Uterus (tissue), 4 donors: ENCODE data around the gene LTK. TPM values are rescaled to one million over a fixed set of nuclear protein-coding genes. Genes with fewer than 3 reads are reported as not detected.

ENCODE experiments used
- DNase-seq, 2 donors: peaks; one replicate each; pipeline ENCODE4 v3.0.0-alpha.2; 2019 to 2020
- H3K27ac ChIP-seq, 2 donors: fragments of 200-600 bp; sonication (generic); 1 replicate in 1 of 2; 2 replicates in 1 of 2; pipeline ENCODE4 v1.5.1; 2016 to 2018
- H3K27me3 ChIP-seq, 2 donors: fragments of 200-600 bp; sonication (generic); one replicate each; pipeline ENCODE4 v1.5.1; 2018 to 2019; ENCODE audit warnings: control low read depth in 1 of 2
- H3K36me3 ChIP-seq, 2 donors: fragments of 200-600 bp; sonication (generic); one replicate each; pipeline ENCODE4 v1.5.1; 2019; ENCODE audit warnings: control low read depth in 1 of 2
- H3K4me1 ChIP-seq, 2 donors: fragments of 200-600 bp; sonication (generic); one replicate each; pipeline ENCODE4 v1.5.1; 2018 to 2019; ENCODE audit warnings: control low read depth in 1 of 2
- H3K4me3 ChIP-seq, 2 donors: fragments of 200-600 bp; sonication (generic); 1 replicate in 1 of 2; 2 replicates in 1 of 2; pipeline ENCODE4 v1.5.1; 2018 to 2019; ENCODE audit warnings: mild to moderate bottlenecking in 1 of 2
- H3K9me3 ChIP-seq, 2 donors: fragments of 200-600 bp; sonication (generic); one replicate each; pipeline ENCODE4 v1.5.1; 2019; ENCODE audit warnings: control low read depth in 1 of 2
- POLR2A ChIP-seq, 2 donors: fragments of 450-650 bp; IDR thresholded peaks; one replicate each; pipeline ENCODE4 v1.6.1; 2016; ENCODE audit warnings: antibody characterized with exemption in 2 of 2, mild to moderate bottlenecking in 1 of 2, moderate library complexity in 1 of 2
- intact Hi-C: fragments of 100-400 bp; cut with DNase I; formaldehyde crosslinking; loops from one replicate; pipeline ENCODE4 v1.15.1; 2023; ENCODE audit warnings: low total_unique reads
- total RNA-seq, 4 donors: library from RNA; depleted of rRNA in 3 of 4; stranded (reverse); fragments of >200 nt in 3 of 4; gene quantifications; one replicate each; pipeline versions ENCODE4 v1.1.0 to v1.2.4, GENCODE V29; 2014 to 2023
- TF ChIP-seq, protein P1 (sequence below), 4 experiments: fragments of 200-600 bp in 2 of 4; fragments of 450-650 bp in 2 of 4; sonication (generic) in 2 of 4; IDR thresholded peaks; one replicate each; pipeline ENCODE4 v1.5.1; 2016 to 2019; ENCODE audit warnings: antibody characterized with exemption in 4 of 4, mild to moderate bottlenecking in 2 of 4, moderate library complexity in 1 of 4
- donor health status: DM: yes; HTN: yes; CAD: no.

LTK gene
- total RNA-seq, 4 donors from 2014 or later: 0.24 to 0.55 TPM; not detected in 2

DNA sequence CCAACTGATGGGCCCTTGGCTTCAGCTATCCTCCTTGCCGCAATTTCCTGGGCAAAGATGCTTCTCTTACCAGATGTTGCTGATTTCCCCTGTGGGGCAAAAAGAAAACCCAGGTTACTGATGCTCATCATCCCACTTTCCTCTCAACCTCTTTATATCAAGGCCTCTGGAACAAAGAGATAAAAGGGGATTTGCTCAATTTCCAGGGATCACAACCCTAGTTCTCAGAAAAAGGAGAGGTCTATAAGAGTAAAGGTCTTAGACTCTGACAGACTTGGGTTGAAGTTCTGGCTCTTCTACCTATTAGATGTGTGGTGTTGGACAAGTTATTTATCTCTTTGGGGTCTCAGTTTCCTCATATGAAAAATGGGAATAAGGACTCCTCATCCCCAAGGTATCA, 21.9 kb upstream of the LTK start:
- no peaks in the 10 kb centered on the region for H3K9me3 ChIP-seq
- TF ChIP-seq, protein P1, sequence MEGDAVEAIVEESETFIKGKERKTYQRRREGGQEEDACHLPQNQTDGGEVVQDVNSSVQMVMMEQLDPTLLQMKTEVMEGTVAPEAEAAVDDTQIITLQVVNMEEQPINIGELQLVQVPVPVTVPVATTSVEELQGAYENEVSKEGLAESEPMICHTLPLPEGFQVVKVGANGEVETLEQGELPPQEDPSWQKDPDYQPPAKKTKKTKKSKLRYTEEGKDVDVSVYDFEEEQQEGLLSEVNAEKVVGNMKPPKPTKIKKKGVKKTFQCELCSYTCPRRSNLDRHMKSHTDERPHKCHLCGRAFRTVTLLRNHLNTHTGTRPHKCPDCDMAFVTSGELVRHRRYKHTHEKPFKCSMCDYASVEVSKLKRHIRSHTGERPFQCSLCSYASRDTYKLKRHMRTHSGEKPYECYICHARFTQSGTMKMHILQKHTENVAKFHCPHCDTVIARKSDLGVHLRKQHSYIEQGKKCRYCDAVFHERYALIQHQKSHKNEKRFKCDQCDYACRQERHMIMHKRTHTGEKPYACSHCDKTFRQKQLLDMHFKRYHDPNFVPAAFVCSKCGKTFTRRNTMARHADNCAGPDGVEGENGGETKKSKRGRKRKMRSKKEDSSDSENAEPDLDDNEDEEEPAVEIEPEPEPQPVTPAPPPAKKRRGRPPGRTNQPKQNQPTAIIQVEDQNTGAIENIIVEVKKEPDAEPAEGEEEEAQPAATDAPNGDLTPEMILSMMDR (IDR thresholded peaks at IDR 0.05): no peak
- TF ChIP-seq POLR2A (IDR thresholded peaks at IDR 0.05): no peak
- H3K4me3 ChIP-seq: no peak overlapping the region
- no peaks in the 10 kb centered on the region for H3K4me1 ChIP-seq
- intact Hi-C loops: no loop called here
- no peak for DNase-seq
- no peaks in the 10 kb centered on the region for H3K36me3 ChIP-seq
- no peaks in the 10 kb centered on the region for H3K27me3 ChIP-seq
- H3K27ac ChIP-seq: no peak overlapping the region

DNA sequence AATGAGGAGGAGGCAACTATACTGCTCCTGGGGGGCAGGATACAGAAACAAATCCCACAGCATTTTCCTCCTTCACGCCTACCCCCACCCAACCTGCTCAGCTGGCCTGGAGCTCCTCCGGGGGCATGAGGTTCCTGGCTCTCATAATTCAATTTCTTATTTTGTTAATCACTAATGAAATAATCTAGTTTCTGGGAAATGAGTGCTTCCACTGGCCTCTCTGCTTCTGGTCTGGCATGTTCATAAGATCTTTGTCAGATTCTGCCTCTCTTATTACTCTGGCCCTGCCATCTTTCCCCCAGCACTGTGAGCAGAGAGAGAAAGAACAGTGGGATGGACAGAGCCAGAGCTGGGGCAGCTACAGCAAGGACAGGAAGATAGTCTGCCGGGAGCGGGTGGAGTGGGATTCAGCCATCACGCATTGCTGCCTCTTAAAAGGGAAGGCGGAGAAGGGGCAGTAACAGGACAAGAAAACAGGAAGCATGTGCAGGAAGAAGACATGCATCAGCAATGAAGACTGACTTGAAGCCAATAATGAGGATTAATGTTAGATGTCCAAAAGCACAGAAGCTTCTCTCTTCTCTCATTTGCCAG, 16.8 kb upstream of the LTK start:
- intact Hi-C loops: no loop called here
- TF ChIP-seq POLR2A (IDR thresholded peaks at IDR 0.05): no peak
- TF ChIP-seq, protein P1 (IDR thresholded peaks at IDR 0.05): no peak
- DNase-seq: no peak
- no peak overlapping the region for H3K27ac ChIP-seq
- H3K9me3 ChIP-seq: no peaks in the 10 kb centered on the region
- no peaks in the 10 kb centered on the region for H3K27me3 ChIP-seq
- H3K4me1 ChIP-seq: no peaks in the 10 kb centered on the region
- H3K36me3 ChIP-seq: no peaks in the 10 kb centered on the region
- H3K4me3 ChIP-seq: no peak overlapping the region

DNA sequence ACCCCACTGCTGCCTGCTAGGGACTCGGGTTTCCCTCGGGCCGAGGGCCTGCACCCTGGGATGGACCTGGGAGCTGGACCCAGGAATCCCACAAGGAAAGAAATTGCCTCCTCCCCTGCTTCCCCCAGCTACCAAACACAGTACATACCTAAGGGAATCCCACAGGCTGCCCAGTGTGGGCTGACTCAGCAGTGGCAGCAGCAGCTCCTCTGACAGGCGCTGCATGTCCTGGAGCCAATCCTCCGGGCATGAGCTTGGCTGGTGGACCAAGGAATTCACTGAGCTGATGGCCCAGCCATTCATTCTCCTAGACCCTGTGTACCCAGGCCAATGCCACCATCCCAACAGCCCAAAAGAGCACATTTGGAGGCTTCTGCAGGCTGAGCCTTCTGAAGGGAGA, 9.5 kb upstream of the LTK start:
- Histone ChIP-seq H3K27ac (no peak overlapping the region), H3K4me1 (no peaks in the 10 kb centered on the region), H3K4me3 (no peak overlapping the region), H3K27me3 (no peaks in the 10 kb centered on the region), H3K36me3 (no peaks in the 10 kb centered on the region), H3K9me3 (no peaks in the 10 kb centered on the region)
- intact Hi-C loops: no loop called here
- no peak for TF ChIP-seq POLR2A (IDR thresholded peaks at IDR 0.05)
- TF ChIP-seq, protein P1 (IDR thresholded peaks at IDR 0.05): no peak
- no peak for DNase-seq

DNA sequence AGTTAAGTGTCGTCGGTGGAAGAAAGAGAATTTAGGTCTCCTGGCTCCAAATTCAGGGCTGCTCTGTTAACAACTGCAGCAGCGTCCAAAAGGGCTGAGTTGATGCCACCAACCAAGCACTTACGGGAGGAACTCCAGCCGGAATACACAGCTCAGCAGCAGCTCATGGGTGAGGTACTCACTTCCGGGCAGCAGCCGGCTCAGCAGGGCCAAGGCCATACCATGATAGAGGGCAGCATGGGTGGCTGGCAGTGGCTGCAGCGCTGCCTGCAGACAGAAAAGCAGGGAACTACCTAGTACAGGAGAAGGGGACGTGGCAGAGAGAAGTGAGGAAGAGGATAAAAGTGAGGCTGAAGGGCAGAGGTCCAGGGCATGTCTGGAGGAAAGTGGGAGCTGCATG, 8.0 kb upstream of the LTK start:
- intact Hi-C loops: no loop called here
- H3K27ac ChIP-seq: no peak overlapping the region
- no peaks in the 10 kb centered on the region for H3K9me3 ChIP-seq
- no peak overlapping the region for H3K4me3 ChIP-seq
- DNase-seq: no peak
- no peak for TF ChIP-seq POLR2A (IDR thresholded peaks at IDR 0.05)
- TF ChIP-seq, protein P1 (IDR thresholded peaks at IDR 0.05): no peak
- no peaks in the 10 kb centered on the region for H3K4me1 ChIP-seq
- no peaks in the 10 kb centered on the region for H3K27me3 ChIP-seq
- no peaks in the 10 kb centered on the region for H3K36me3 ChIP-seq

DNA sequence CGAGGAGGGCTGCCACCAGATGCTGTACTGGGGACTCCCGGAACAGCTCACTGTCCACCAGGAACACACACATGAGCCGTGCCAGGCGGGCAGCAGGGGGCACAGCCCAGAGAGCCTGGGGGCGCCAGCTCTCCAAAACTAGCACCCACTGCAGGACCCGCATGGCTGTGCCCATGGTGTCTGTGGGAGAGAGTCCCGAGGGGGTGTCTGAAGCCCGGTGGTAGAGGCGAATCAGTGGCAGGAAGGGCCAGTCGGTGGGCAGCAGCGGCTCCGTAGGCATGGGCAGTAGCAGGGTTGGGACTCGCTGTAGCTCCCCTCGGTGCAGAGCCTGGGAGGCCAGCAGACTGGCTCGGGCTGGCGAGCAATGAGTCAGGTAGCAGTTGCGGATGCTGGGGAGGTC, 7.0 kb upstream of the LTK start:
- Histone ChIP-seq H3K4me1 (no peaks in the 10 kb centered on the region), H3K27me3 (no peaks in the 10 kb centered on the region), H3K27ac (no peak overlapping the region), H3K9me3 (no peaks in the 10 kb centered on the region), H3K36me3 (no peaks in the 10 kb centered on the region), H3K4me3 (no peak overlapping the region)
- no peak for DNase-seq
- TF ChIP-seq POLR2A (IDR thresholded peaks at IDR 0.05): no peak
- TF ChIP-seq, protein P1 (IDR thresholded peaks at IDR 0.05): no peak
- intact Hi-C loops: no loop called here
